SU-DHL-6 (cell line): ENCODE data around the gene C1QC.

Source experiments
- EZH2phosphoT487 ChIP-seq: fragments of 200-600 bp; sonication (generic), shearing (Covaris generic); conservative IDR thresholded peaks from 2 replicates; pipeline ENCODE4 v1.6.1; 2018; ENCODE audit warnings: mild to moderate bottlenecking, antibody characterized with exemption, low read length, moderate library complexity, mixed read lengths
- TF ChIP-seq, protein P1 (sequence below): fragments of 200-600 bp; sonication (generic); IDR thresholded peaks from one replicate; pipeline ENCODE4 v1.5.1; 2017; ENCODE audit warnings: antibody characterized with exemption, mild to moderate bottlenecking, low read length, moderate library complexity; ENCODE audit not compliant: insufficient read depth, poor library complexity, severe bottlenecking

DNA sequence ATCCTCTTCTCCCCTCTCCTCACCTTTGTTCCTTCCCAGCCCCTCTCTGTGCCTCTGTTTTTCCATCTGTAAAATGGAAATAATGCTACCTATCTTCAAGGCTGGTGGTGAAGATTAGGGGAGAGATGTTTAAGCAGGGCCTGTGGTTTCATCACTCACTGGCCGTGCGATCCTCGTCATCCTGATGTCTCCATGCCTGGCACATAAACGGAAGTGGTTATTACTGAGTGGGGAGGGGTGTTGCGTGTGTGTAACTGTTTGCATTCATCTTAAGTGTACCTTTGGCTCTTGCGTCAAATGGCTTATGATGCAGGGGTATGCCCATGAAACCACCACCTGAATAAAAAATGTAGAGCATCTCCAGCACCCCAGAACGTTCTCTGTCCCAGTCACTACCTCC, 24.2 kb upstream of the C1QC start:
- TF ChIP-seq, protein P1, sequence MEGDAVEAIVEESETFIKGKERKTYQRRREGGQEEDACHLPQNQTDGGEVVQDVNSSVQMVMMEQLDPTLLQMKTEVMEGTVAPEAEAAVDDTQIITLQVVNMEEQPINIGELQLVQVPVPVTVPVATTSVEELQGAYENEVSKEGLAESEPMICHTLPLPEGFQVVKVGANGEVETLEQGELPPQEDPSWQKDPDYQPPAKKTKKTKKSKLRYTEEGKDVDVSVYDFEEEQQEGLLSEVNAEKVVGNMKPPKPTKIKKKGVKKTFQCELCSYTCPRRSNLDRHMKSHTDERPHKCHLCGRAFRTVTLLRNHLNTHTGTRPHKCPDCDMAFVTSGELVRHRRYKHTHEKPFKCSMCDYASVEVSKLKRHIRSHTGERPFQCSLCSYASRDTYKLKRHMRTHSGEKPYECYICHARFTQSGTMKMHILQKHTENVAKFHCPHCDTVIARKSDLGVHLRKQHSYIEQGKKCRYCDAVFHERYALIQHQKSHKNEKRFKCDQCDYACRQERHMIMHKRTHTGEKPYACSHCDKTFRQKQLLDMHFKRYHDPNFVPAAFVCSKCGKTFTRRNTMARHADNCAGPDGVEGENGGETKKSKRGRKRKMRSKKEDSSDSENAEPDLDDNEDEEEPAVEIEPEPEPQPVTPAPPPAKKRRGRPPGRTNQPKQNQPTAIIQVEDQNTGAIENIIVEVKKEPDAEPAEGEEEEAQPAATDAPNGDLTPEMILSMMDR: no peak
- no peak for TF ChIP-seq EZH2phosphoT487
